Neural progenitor cell (in vitro differentiated cells): Measurements from ENCODE around the gene TUBG2. TPM values are rescaled to one million over a fixed set of nuclear protein-coding genes. Genes with fewer than 3 reads are reported as not detected.
A peak's percentile ranks its signal among the peaks of the same experiment; 100 is the strongest.

Experiments
- DNase-seq: peaks from one replicate; pipeline ENCODE4 v3.0.0-alpha.2; 2016; ENCODE audit warnings: low spot score
- H2AFZ ChIP-seq: fragments of 200-600 bp; sonication (generic); replicated peaks from 2 replicates; pipeline ENCODE4 v1.6.1; 2016; ENCODE audit warnings: antibody characterized with exemption
- H3F3A ChIP-seq: fragments of 200-600 bp; sonication (generic); 2 replicates; pipeline ENCODE4 v1.6.1; 2016; ENCODE audit warnings: antibody characterized with exemption, low read depth
- H3K27ac ChIP-seq: fragments of 200-600 bp; sonication (generic); 2 replicates; pipeline ENCODE4 v1.5.1; 2016; ENCODE audit warnings: mild to moderate bottlenecking
- H3K27me3 ChIP-seq: fragments of 200-600 bp; sonication (generic); 2 replicates; pipeline ENCODE4 v1.6.1; 2016; ENCODE audit warnings: mild to moderate bottlenecking, moderate library complexity
- H3K36me3 ChIP-seq: fragments of 200-600 bp; sonication (generic); 2 replicates; pipeline ENCODE4 v1.5.1; 2016
- H3K4me1 ChIP-seq: fragments of 200-600 bp; sonication (generic); 2 replicates; pipeline ENCODE4 v1.6.1; 2016; ENCODE audit warnings: mixed run types
- H3K4me2 ChIP-seq: fragments of 200-600 bp; sonication (generic); 2 replicates; pipeline ENCODE4 v1.6.1; 2016
- H3K4me3 ChIP-seq: fragments of 200-600 bp; sonication (generic); 2 replicates; pipeline ENCODE4 v1.5.1; 2016
- H3K79me2 ChIP-seq: fragments of 200-600 bp; sonication (generic); 2 replicates; pipeline ENCODE4 v1.6.1; 2016; ENCODE audit warnings: low read depth
- H3K9ac ChIP-seq: fragments of 200-600 bp; sonication (generic); 2 replicates; pipeline ENCODE4 v1.6.1; 2016
- H3K9me3 ChIP-seq: fragments of 200-600 bp; sonication (generic); 2 replicates; pipeline ENCODE4 v1.5.1; 2016; ENCODE audit warnings: low read depth
- H4K20me1 ChIP-seq: fragments of 200-600 bp; sonication (generic); 2 replicates; pipeline ENCODE4 v1.6.1; 2016; ENCODE audit warnings: low read depth
- H3K27ac Mint-ChIP-seq: 3 replicates; pipeline ENCODE4 v1.8.0; 2021; ENCODE audit warnings: mixed read lengths
- H3K27me3 Mint-ChIP-seq: 2 replicates; pipeline ENCODE4 v1.8.0; 2022; ENCODE audit warnings: low read depth, mild to moderate bottlenecking, inconsistent platforms, moderate library complexity, mixed read lengths; ENCODE audit not compliant: insufficient read depth
- H3K36me3 Mint-ChIP-seq: 3 replicates; pipeline ENCODE4 v1.8.0; 2021; ENCODE audit warnings: mixed read lengths
- H3K4me1 Mint-ChIP-seq: 3 replicates; pipeline ENCODE4 v1.8.0; 2021; ENCODE audit warnings: mixed read lengths
- H3K4me3 Mint-ChIP-seq: 3 replicates; pipeline ENCODE4 v1.8.0; 2021; ENCODE audit warnings: mild to moderate bottlenecking, moderate library complexity, mixed read lengths
- H3K9me3 Mint-ChIP-seq: 3 replicates; pipeline ENCODE4 v1.8.0; 2020; ENCODE audit warnings: mixed read lengths
- CTCF ChIP-seq: fragments of 200-600 bp; sonication (generic); IDR thresholded peaks from 2 replicates; pipeline ENCODE4 v1.5.1; 2017; ENCODE audit warnings: antibody characterized with exemption, mild to moderate bottlenecking
- EZH2 ChIP-seq: fragments of 200-600 bp; sonication (generic); IDR thresholded peaks from 2 replicates; pipeline ENCODE4 v1.6.1; 2017; ENCODE audit warnings: antibody characterized with exemption, mild to moderate bottlenecking, moderate library complexity
- EZH2phosphoT487 ChIP-seq: fragments of 200-600 bp; sonication (generic); IDR thresholded peaks from 2 replicates; pipeline ENCODE4 v1.6.1; 2017; ENCODE audit warnings: antibody characterized with exemption
- total RNA-seq: library from RNA; depleted of rRNA; stranded (reverse); fragments of >200 nt; gene quantifications from 2 replicates; pipeline ENCODE4 v1.2.3, GENCODE V29; 2015; ENCODE audit warnings: low replicate concordance

Gene TUBG2
- total RNA-seq, 1 donor from 2014 or later = 12.8 TPM

DNA sequence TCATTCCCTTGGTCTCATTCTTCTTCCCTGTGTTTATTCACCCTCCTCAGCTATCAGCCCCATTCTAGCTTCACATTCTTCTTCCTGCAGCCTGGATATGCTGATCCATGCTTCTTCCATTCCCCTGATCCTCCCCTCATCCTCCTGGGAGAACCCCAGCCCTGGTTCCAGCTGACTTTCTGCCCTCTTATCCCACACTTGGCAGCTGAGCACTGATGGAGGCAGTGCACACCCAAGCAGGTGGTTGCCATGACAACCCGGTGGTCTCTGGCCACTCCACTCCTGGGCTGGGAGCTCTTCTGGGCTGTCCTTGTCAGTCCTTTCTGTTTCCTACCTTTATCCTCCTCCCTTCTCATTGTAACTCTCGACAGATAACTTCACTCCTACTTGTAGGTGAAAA, 16.7 kb upstream of the TUBG2 start:
- no peaks in the 10 kb centered on the region for H3K36me3 Mint-ChIP-seq
- H3F3A ChIP-seq = peaks cover 3% of the 10 kb centered on the region
- no peaks in the 10 kb centered on the region for H3K27me3 ChIP-seq
- no peak for TF ChIP-seq EZH2phosphoT487
- no peak for TF ChIP-seq CTCF
- no peak for TF ChIP-seq EZH2
- H3K4me3 Mint-ChIP-seq = no peak overlapping the region
- no peak overlapping the region for H2AFZ ChIP-seq
- peak; percentile 71 for DNase-seq
- peaks cover 8% of the 10 kb centered on the region for H3K4me1 Mint-ChIP-seq
- H3K27ac Mint-ChIP-seq = no peak overlapping the region
- no peaks in the 10 kb centered on the region for H4K20me1 ChIP-seq
- no peaks in the 10 kb centered on the region for H3K36me3 ChIP-seq
- peaks cover 3% of the 10 kb centered on the region for H3K27me3 Mint-ChIP-seq
- no peaks in the 10 kb centered on the region for H3K9me3 Mint-ChIP-seq
- H3K4me2 ChIP-seq = no peak overlapping the region
- no peaks in the 10 kb centered on the region for H3K4me1 ChIP-seq
- H3K4me3 ChIP-seq = no peak overlapping the region
- no peak overlapping the region for H3K27ac ChIP-seq
- H3K9ac ChIP-seq = no peak overlapping the region
- H3K9me3 ChIP-seq = no peaks in the 10 kb centered on the region
- H3K79me2 ChIP-seq = no peaks in the 10 kb centered on the region

DNA sequence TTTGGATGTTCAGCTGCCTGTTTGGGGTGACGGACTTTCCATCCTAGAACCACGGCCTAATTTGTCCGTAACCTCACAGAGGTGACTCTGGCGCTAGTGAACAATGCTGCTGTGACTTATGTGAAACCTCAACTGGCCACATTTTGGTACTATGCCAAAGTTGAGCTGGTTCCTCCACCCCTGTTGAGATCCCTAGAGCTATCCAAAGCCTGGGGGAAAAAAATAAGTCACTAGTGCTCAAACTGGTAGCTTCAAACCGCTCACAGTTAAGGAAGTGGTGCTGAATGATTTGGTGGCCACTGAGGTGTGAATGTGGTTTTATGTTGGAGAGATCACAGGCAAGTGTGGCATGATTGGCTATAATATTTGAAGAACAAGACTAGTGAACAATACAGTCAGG, 11.3 kb upstream of the TUBG2 start:
- no peak overlapping the region for H2AFZ ChIP-seq
- H3K9ac ChIP-seq = no peak overlapping the region
- no peaks in the 10 kb centered on the region for H3K27me3 ChIP-seq
- H3K9me3 Mint-ChIP-seq = no peaks in the 10 kb centered on the region
- no peaks in the 10 kb centered on the region for H3K36me3 Mint-ChIP-seq
- no peak overlapping the region for H3K27ac ChIP-seq
- H3K4me3 Mint-ChIP-seq = no peak overlapping the region
- no peaks in the 10 kb centered on the region for H3K4me1 ChIP-seq
- DNase-seq = no peak
- peaks cover 1% of the 10 kb centered on the region for H3K4me1 Mint-ChIP-seq
- H3K36me3 ChIP-seq = no peaks in the 10 kb centered on the region
- no peak overlapping the region for H3K4me2 ChIP-seq
- H3K4me3 ChIP-seq = no peak overlapping the region
- H3K79me2 ChIP-seq = no peaks in the 10 kb centered on the region
- TF ChIP-seq CTCF (no peak), EZH2phosphoT487 (no peak), EZH2 (no peak)
- no peaks in the 10 kb centered on the region for H3K9me3 ChIP-seq
- peaks cover 1% of the 10 kb centered on the region for H3F3A ChIP-seq
- no peak overlapping the region for H3K27ac Mint-ChIP-seq
- no peaks in the 10 kb centered on the region for H4K20me1 ChIP-seq
- H3K27me3 Mint-ChIP-seq = peaks cover 4% of the 10 kb centered on the region

GRCh38 chr17:42651392-42651791, 7.7 kb upstream of the TUBG2 start:
- Histone ChIP-seq H3K27me3 (no peaks in the 10 kb centered on the region), H2AFZ (no peak overlapping the region), H3K9me3 (no peaks in the 10 kb centered on the region), H3K4me1 (peaks cover 10% of the 10 kb centered on the region), H3K36me3 (no peaks in the 10 kb centered on the region), H3F3A (peaks cover 14% of the 10 kb centered on the region), H3K4me3 (no peak overlapping the region), H3K27ac (no peak overlapping the region), H4K20me1 (no peaks in the 10 kb centered on the region), H3K4me2 (no peak overlapping the region), H3K79me2 (no peaks in the 10 kb centered on the region), H3K9ac (no peak overlapping the region)
- no peak for DNase-seq
- Mint-ChIP-seq H3K4me1 (peaks cover 6% of the 10 kb centered on the region), H3K9me3 (peaks cover 2% of the 10 kb centered on the region), H3K27ac (no peak overlapping the region), H3K27me3 (peaks cover 5% of the 10 kb centered on the region), H3K4me3 (no peak overlapping the region), H3K36me3 (no peaks in the 10 kb centered on the region)
- TF ChIP-seq CTCF = no peak
- no peak for TF ChIP-seq EZH2phosphoT487
- TF ChIP-seq EZH2 = no peak
